ENCODE results near the gene UBA7.
A peak's percentile ranks its signal among the peaks of the same experiment; 100 is the strongest.
"Not testable (repeated sequence)": the region's sequence is repeated elsewhere in the genome, so short reads cannot be mapped to it uniquely, and the experiment has no call there.

UBA7 gene, protein sequence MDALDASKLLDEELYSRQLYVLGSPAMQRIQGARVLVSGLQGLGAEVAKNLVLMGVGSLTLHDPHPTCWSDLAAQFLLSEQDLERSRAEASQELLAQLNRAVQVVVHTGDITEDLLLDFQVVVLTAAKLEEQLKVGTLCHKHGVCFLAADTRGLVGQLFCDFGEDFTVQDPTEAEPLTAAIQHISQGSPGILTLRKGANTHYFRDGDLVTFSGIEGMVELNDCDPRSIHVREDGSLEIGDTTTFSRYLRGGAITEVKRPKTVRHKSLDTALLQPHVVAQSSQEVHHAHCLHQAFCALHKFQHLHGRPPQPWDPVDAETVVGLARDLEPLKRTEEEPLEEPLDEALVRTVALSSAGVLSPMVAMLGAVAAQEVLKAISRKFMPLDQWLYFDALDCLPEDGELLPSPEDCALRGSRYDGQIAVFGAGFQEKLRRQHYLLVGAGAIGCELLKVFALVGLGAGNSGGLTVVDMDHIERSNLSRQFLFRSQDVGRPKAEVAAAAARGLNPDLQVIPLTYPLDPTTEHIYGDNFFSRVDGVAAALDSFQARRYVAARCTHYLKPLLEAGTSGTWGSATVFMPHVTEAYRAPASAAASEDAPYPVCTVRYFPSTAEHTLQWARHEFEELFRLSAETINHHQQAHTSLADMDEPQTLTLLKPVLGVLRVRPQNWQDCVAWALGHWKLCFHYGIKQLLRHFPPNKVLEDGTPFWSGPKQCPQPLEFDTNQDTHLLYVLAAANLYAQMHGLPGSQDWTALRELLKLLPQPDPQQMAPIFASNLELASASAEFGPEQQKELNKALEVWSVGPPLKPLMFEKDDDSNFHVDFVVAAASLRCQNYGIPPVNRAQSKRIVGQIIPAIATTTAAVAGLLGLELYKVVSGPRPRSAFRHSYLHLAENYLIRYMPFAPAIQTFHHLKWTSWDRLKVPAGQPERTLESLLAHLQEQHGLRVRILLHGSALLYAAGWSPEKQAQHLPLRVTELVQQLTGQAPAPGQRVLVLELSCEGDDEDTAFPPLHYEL

DNA sequence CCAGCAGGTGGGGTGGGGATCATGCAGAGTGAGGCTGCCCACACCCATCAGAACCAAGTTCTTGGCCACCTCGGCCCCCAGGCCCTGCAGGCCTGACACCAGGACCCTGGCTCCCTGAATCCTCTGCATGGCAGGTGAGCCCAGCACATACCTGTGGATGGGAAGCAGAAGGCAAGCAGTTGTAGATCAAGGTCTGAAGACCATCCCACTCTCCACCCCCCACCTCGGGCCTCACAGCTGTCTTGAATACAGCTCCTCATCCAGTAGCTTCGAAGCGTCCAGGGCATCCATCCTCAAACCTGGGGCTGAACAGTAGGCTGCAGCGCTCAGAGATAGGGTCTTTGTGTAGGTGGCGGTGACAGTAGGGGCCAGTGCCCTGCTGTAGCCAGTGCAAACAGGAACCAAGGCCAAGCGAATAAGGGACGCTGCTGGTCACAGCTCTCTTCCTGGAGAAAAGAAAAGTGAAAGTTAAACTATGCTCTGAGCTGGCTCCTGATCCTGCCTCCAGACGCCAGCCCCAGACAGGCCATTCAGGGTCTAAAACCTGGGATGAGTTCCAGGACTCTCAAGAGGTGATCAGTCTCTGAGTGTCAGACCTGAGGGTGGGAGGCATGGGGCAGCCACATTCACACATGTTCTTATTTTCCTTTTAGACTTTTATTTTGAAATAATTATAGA lies at the start of gene UBA7:
UBA7 (minus strand) TSS at position 457 of the 678 bp plus-strand sequence; CDS start at position 291, 166 bp downstream.
- DNase-seq (ENCODE audit: low spot score) = peak; percentile 85

DNA sequence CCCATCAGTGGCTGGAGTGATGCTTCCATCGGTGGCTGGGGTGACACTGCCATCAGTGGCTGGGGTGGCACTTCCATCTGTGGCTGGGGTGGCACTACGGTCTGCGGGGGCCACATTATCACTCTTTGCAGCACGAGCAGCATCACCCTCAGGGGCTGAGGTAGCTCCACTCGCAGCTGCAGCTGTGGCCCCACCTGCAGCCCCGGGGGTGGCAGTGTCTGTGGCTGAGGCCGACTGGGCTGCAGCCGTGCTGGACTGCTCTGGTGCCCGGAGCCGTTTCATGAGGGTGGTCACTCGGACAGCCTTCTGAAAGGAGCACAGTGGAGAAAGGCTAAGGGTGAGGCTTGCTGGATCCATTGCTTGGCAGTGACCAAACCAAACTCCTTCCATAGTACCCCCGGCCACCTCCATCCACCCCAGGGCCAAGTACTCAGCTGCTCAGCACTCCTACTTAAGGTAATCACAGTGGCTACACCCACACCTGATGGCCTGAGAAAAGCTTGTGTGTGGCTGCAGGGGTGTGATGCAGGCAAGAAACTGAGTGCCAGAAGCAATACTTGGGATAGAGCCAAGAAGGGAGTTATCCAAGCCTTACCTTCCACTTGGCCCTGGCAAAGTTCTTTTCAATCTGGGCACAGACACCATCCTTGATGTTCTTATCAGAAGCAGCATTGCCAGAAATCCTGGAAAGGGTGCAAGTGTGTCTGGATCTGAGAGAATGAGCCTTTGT lies 46.0 kb upstream of the UBA7 start:
- DNase-seq (ENCODE audit: low spot score) = no peak

DNA sequence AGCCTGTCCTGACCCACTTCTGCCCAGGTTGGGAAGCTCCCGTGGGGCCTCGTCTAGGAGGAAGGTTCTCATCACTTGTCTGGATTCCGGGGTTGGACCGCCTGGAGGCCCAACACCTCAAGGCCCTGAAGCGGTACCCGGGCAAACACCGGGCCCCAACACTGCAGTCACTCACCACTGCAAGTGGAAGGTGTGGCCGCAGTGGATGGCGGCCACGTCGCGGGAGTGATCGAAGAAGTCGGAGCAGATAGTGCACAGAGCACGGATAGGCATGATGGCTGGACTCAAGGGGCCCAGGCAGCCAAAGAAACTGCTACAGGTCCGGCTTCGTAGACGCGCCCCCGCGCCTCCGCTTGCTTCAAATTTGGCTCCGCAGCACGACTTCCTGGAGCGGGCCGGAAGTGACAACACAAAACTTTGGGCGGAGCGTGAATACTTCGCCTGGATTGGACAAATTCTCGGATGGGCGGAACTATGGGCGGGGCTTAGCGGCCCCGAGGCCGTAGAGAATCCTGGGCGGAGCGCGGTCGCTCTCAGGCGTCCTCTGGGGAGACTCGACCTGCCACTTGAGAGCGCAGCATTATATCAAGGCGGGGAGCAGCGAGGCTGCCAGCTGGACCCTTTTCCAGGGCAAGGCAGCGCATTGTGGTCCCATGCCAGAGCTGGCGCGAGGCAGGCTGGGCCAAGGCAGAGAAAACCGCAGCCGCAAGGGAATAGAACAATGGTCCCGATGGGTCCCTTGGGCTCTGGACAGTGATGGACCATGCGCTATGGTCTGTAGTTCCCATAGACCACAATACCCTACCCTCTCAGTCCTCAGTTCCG lies 42.6 kb upstream of the UBA7 start, which contains the start of gene TRAIP:
TRAIP (minus strand) TSS at position 384 of the 825 bp plus-strand sequence; CDS start at position 273, 111 bp downstream.
- peak; percentile 100 for DNase-seq (ENCODE audit: low spot score)

DNA sequence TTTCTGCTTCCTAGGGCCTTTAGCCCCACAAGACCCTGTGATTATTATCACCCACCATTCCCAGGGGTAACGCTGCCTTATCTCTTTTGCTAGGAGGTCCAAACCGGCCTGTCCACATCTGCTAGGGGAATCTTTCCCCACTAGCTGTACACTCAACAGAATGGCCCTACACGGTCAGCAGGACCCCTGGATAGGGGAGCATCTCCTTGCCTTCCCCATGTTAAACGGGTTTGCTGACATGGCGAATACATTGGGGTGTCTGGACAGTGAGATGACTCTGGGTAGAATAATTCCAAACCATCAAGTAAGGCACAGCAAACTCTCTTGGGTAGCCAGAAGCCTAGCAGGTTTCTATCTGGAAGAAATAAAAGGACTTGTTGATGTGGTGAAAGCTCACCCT lies 41.9 kb upstream of the UBA7 start:
- DNase-seq (ENCODE audit: low spot score) = no peak

DNA sequence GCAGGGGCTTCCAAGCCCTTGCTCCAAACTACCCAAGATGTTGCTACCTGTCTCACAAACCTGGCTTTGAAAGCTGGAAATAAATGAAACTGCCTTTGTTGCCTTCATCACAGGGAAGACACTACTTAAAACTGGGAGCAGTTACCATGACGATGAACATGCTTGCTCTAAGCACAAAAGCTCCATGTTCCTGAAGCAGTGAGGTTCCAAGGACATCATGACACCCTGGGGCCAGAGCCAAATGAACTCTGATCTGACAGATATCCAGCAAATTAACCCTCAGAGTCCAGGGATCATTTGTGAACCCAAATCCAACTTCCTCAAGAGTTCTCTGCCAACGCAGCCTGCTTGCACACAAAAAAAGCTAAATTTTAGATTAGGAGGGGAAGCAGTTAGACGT lies 31.9 kb upstream of the UBA7 start:
- no peak for DNase-seq (ENCODE audit: low spot score)

DNA sequence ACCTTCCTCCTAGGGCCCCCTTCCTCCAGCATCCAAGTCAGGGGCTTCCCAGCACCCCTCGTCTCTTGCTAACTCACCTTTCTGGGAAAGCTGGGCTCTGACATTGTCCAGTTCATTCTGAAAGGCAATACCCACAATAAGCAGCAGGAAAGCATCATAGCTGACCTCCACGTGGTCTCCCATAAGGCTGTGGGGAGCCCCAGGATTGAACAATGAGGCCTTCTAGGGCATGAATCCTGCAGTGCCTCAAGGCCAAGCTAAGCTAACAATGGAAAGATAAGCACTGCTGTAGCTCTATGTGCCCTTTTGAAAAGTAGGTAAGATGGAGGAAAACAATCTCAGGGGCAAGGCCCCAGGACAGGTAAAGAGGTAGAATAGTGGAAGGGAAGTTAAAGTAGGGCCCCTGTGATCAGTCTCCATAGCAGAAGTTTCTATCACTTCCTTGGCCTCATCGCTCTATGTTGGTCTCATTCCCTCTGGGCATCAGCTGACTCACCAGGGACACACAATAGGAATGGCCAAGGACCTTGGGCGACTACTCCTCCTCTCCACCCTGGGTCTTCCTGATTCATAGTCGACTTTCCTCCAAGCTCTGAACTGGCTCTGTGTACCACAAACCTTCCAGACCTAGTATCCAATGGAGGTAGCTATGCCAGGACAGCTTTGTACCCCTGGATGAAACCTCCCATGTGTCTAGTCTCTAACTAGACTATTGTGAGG lies 30.9 kb upstream of the UBA7 start:
- DNase-seq (ENCODE audit: low spot score) = no peak

DNA sequence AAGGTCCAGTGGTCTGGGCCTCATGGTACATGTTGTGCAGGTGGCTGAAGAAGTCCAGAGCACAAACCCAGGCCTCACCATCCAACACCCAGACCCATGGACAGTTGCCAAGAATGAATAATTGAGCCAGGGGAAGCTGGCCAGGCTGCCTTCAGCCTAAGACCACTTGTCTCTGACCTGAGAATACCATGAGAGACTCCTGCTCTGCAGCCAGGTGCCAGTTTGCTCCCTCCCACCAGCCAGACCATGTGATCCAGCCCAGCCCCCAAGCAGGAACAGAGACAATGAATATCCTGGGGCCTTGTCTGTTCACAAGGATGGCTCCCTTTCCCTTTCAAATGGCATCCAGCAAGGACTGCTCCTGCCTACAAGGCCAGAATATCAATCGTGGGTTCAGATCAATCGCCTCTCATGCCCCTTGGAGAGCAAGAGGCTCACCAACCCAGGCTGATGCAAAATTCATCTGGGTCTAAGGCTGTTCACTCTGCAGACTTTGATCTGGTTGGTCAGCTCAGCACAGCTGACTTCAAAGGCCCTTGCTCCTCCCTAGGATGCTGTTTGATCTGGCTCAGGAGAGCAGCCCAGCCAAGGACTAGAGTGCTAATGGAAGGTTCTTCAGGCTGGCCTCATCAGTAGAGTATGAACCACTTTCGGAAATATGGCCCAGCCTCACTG lies 29.2 kb upstream of the UBA7 start:
- DNase-seq (ENCODE audit: low spot score) = no peak

DNA sequence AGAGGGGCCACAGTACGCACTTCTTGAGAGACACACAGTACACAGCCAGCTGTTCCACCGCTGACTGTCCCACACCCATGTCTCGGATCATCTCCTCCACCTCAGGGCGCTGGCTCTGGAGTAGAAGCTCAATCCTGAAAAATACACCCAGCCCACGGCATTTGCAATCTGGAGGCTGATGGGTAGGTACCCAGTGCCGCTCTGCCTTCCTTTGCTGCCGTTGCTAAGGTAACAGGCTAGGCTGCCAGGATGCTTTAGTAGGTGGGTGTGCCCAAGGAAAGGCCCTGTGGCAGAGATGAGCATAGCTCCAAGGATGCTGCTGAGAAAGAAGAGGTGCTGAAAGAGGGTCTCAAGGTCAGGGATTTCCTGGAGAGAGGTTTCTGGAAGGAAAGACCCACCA lies 28.1 kb upstream of the UBA7 start:
- DNase-seq (ENCODE audit: low spot score) = no peak

DNA sequence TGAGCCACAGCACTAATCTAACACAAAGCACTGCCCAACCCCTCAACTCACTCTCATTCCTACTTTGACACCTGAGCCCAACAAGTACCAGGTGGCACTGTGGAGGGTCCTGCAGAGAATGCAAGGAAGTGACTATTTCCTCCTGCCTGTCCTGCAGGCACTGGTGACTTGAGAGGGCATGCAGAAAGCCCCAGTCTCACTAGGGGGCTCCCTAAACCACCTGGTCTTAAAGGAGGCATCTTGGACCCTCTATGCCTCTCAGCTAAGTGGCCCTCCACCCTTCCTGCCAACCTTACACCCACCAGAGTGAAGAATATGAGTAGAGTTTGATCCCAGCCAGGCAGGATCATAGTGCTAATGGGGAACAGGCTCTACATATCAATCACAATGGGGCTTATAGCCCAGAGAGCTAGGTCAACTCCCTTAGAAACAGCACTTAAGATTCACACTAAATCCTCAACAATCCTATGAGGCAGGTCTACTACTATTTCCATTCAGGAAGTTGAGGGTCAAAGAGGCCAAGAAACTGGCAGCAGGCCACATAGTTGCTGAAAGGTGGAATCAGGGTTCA lies 27.5 kb upstream of the UBA7 start:
- DNase-seq (ENCODE audit: low spot score) = no peak

DNA sequence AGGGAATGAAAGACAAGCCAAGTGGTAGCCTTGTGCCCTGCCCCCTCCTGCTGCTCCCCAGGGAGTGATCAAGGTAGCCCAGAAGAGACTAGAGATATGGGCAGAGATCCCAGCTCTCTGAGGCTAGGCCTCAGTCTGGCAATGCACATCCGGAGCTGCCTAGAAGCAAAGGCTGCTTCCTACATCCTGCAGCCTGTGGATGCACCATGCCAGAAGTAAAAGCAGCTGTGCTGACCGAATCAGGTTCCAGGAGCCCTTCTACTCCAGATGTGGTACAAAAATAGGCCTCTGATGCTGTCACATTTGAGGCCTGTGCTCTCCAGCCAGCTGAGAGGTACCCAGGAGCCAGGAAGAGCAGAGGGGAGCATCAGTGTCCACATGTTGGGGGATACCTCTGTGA lies 26.6 kb upstream of the UBA7 start:
- peak; percentile 38 for DNase-seq (ENCODE audit: low spot score)

DNA sequence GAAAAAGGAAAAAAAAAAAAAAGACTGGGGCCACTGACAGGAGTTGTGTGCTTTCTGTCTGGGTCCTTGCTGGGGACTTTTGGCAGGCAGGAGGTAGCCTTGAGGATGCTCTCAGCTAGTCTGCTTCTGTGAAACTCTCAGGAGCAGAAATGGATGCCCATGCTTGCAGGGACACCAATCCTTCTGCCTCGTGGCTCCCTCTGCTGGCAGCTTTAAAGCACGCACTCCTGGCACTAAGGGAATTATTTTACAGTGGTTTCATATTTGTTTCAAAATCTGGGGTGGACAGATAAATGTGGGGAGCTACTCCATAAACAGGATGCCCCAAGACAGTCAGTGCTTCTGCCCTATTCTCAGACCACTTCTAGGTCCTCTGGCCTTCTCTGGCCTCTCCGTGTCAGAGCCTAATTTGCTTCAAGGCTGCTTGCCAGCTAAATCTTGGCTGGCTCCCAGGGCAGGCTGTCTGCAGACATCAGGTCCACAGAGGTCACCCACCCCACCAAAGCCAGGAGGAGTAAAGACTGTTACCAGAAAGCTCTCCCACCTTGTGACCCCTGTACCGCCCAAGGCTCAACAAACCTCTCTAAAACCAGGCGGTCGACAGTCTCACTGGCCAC lies 25.5 kb upstream of the UBA7 start:
- peak; percentile 84 for DNase-seq (ENCODE audit: low spot score)

DNA sequence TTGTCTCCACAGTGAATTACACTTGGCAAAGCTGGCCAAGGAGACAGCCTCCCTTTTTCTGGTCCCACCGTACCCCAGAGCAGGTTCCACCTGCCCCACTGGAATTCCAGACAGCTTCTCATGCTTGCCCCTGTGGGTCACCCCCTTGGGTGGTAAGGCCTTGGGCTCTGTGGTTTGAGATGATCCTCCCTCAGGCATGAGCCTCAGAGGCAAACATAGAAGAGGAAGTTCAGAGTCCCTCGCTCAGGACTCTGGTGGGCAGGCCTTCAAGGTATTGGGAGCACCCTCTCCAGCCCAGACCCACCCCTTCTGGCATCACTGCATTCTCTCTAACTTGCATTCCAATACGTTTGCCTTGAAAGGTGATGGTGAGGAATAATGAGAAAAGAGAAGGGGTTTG lies 17.6 kb upstream of the UBA7 start:
- DNase-seq (ENCODE audit: low spot score) = no peak

DNA sequence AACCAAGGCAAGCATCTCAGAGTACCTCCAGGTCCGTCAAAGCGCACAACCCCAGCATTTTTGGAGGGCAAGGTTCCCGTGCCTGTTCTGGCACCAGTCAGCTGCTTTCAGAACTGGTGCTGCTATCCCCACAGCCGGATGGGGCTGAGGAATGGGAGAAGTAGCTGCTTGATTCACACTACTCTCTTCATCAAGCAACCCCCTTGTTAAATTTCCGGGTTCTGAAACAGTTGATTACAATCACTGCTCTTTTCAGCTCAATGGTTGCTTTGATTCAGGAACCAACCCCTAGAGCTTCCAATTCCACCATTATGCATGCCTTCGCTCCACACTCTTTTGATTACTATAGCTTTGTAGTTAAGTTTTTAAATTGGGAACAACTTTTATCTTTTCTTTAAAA lies 12.3 kb upstream of the UBA7 start:
- no peak for DNase-seq (ENCODE audit: low spot score)

DNA sequence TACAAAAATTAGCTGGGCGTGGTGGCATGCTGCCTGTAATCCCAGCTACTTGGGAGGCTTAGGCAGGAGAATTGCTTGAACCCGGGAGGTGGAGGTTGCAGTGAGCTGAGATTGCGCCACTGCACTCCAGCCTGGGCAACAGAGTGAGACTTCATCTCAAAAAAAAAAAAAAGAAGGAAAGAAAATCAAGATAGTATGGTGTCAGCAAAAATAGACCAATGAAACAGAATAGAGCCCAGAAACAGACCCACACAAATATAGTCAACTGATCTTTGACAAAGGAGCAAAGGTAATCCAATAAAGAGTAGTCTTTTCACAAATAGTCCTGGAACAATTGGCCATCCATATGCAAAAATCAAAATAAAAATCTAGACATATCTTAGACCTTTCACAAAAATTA lies 9.4 kb upstream of the UBA7 start:
- DNase-seq (ENCODE audit: low spot score) = not testable (repeated sequence)

DNA sequence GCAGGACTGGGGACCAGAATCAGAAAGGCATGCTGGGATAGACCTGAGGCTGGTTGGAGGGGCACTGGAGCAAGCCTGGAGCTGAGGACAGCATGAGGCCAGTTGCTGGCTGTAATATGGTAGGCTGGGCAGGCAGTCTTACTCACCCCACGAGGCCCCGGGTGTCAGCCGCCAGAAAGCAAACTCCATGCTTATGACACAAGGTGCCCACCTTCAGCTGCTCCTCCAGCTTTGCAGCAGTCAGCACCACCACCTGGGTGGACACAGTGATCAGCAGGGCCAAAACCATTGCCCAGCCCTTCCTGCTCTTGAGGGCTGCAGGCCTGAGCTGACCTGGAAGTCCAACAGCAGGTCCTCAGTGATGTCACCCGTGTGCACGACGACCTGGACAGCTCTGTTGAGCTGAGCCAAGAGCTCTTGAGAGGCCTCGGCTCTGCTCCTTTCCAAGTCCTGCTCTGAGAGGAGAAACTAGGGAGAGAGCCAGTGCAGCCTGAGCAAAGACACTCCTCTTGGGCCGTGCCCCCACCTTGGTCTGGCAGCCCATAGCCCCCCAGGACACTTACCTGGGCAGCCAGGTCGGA lies 747 bp downstream of the UBA7 start:
- peak; percentile 12 for DNase-seq (ENCODE audit: low spot score)

DNA sequence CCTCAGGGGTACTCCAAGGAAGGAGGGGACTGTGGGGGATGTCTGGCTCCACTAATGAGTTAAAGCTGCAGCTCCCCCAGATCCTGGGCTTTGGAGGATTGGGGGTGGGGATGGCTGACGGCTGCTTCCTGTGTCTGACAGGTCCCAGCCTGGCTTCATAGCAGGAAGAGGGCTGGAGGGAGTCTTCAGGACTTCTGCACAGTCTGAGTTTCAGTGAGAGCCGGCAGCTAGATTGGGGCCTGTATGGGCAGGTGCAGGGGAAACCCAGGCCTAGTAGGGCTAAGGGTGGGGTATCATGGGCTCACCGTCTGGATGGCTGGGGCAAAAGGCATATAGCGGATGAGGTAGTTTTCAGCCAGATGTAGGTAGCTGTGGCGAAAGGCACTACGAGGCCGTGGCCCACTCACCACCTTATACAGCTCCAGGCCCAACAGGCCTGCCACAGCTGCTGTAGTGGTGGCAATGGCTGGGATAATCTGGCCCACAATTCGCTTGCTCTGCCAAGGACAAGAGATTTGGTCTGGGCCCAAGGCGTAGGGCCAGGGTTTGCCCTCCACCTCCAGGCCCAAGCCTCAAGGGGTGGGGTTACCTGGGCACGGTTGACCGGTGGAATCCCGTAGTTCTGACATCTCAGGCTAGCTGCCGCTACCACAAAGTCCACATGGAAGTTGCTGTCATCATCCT lies 6.2 kb downstream of the UBA7 start:
- no peak for DNase-seq (ENCODE audit: low spot score)

DNA sequence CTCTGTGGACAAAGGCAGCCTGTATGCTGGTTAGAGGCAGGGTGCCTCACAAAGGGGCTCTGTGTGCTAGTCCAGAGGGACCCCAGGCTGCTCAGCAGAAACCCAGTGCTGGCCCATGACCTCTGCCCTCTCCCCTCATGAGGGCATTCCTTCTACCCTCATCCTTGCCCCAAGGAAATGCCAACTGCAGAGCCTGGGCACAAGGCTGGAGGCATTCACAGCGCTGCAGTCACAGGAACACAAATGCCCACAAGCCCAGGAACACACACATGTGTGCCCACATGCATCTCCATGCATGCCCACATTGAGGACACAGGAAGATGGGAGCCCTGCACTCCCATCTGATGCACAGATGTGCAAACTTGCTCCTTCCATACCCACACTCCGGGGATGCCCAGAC lies 6.9 kb downstream of the UBA7 start:
- no peak for DNase-seq (ENCODE audit: low spot score)

All from AG08395 (cell line).